HepG2 (cell line): ENCODE results near the gene LDLRAD4. TPM values are rescaled to one million over a fixed set of nuclear protein-coding genes. Genes with fewer than 3 reads are reported as not detected.

Source experiments
- CCDC6 ChIP-seq: sonication (generic); formaldehyde crosslinking; IDR thresholded peaks from 2 replicates; pipeline ENCODE4 v1.8.1; 2022; ENCODE audit warnings: mild to moderate bottlenecking, missing genetic modification reagents, moderate library complexity
- DR1 ChIP-seq: sonication (generic); formaldehyde crosslinking; IDR thresholded peaks from 2 replicates; pipeline ENCODE4 v1.8.0; 2021; ENCODE audit warnings: mild to moderate bottlenecking, missing genetic modification reagents, inconsistent platforms
- FOXP1 ChIP-seq, 2 experiments: fragments of 450-650 bp in 1 of 2; IDR thresholded peaks; 2 replicates each; pipeline ENCODE4 v1.6.1; 2017 to 2018; ENCODE audit warnings: antibody characterized with exemption in 1 of 2
- GABPA ChIP-seq, 2 experiments: IDR thresholded peaks; 2 replicates each; pipeline ENCODE4 v1.6.1; 2011 to 2016; ENCODE audit warnings: low read depth in 2 of 2, low read length in 1 of 2, missing biosample characterization in 1 of 2, missing genetic modification characterization in 1 of 2
- MIER3 ChIP-seq: IDR thresholded peaks from 2 replicates; pipeline ENCODE4 v1.6.1; 2016; ENCODE audit warnings: missing compliant biosample characterization, borderline replicate concordance
- MTA3 ChIP-seq: sonication (generic); formaldehyde crosslinking; IDR thresholded peaks from 2 replicates; pipeline ENCODE4 v1.4.0; 2020; ENCODE audit warnings: missing genetic modification reagents
- MXI1 ChIP-seq: IDR thresholded peaks from 3 replicates; pipeline ENCODE4 v1.6.1; 2012; ENCODE audit warnings: low read depth, low read length, inconsistent platforms, borderline replicate concordance
- MYC ChIP-seq: sonication (generic); formaldehyde crosslinking; IDR thresholded peaks from 2 replicates; pipeline ENCODE4 v1.9.0; 2021; ENCODE audit warnings: missing genetic modification reagents, borderline replicate concordance
- MYNN ChIP-seq: sonication (generic); formaldehyde crosslinking; IDR thresholded peaks from 2 replicates; pipeline ENCODE4 v1.4.0; 2020; ENCODE audit warnings: mild to moderate bottlenecking, low read depth, missing genetic modification reagents
- NAIF1 ChIP-seq: sonication (generic); formaldehyde crosslinking; IDR thresholded peaks from 2 replicates; pipeline ENCODE4 v1.5.0; 2020; ENCODE audit warnings: mild to moderate bottlenecking, missing genetic modification reagents, borderline replicate concordance
- NR2F1 ChIP-seq, 2 experiments: fragments of 450-650 bp in 1 of 2; formaldehyde crosslinking in 1 of 2; IDR thresholded peaks; 2 replicates each; pipeline versions ENCODE4 v1.5.0 to v1.6.1; 2016 to 2020; ENCODE audit warnings: mild to moderate bottlenecking in 1 of 2, missing compliant biosample characterization in 1 of 2, missing genetic modification reagents in 1 of 2, moderate library complexity in 1 of 2
- PATZ1 ChIP-seq: sonication (generic); formaldehyde crosslinking; IDR thresholded peaks from 2 replicates; pipeline ENCODE4 v1.4.0; 2020; ENCODE audit warnings: missing genetic modification reagents
- RAD51 ChIP-seq: fragments of 450-650 bp; IDR thresholded peaks from 2 replicates; pipeline ENCODE4 v1.6.1; 2016; ENCODE audit warnings: borderline replicate concordance
- RFX5 ChIP-seq: IDR thresholded peaks from 2 replicates; pipeline ENCODE4 v1.6.1; 2011; ENCODE audit warnings: low read depth, low read length, improper control_type of control experiment
- SMAD3 ChIP-seq: sonication (generic); formaldehyde crosslinking; IDR thresholded peaks from 2 replicates; pipeline ENCODE4 v1.4.0; 2020; ENCODE audit warnings: missing genetic modification reagents
- TBX3 ChIP-seq: fragments of 450-650 bp; IDR thresholded peaks from 2 replicates; pipeline ENCODE4 v1.6.1; 2017; ENCODE audit warnings: antibody characterized with exemption, mild to moderate bottlenecking, inconsistent platforms, borderline replicate concordance
- ZBTB1 ChIP-seq: sonication (generic); formaldehyde crosslinking; IDR thresholded peaks from 2 replicates; pipeline ENCODE4 v1.4.0; 2020; ENCODE audit warnings: missing genetic modification reagents, borderline replicate concordance
- ZFP62 ChIP-seq: sonication (generic); formaldehyde crosslinking; IDR thresholded peaks from 2 replicates; pipeline ENCODE4 v1.4.0; 2020; ENCODE audit warnings: missing genetic modification reagents
- ZMYM3 ChIP-seq: sonication (generic); formaldehyde crosslinking; IDR thresholded peaks from 2 replicates; pipeline ENCODE4 v1.5.1; 2020; ENCODE audit warnings: mild to moderate bottlenecking, missing genetic modification reagents
- ZNF263 ChIP-seq: sonication (generic); formaldehyde crosslinking; IDR thresholded peaks from 2 replicates; pipeline ENCODE4 v1.4.0; 2020; ENCODE audit warnings: missing genetic modification reagents
- ZNF331 ChIP-seq: sonication (generic); formaldehyde crosslinking; IDR thresholded peaks from 2 replicates; pipeline ENCODE4 v1.4.0; 2020; ENCODE audit warnings: missing genetic modification reagents
- ZNF362 ChIP-seq: sonication (generic); formaldehyde crosslinking; IDR thresholded peaks from 2 replicates; pipeline ENCODE4 v1.4.0; 2020; ENCODE audit warnings: missing genetic modification reagents, mild to moderate bottlenecking, borderline replicate concordance
- ZNF414 ChIP-seq: sonication (generic); formaldehyde crosslinking; IDR thresholded peaks from 2 replicates; pipeline ENCODE4 v1.5.0; 2020; ENCODE audit warnings: missing genetic modification reagents
- ZNF441 ChIP-seq: sonication (generic); formaldehyde crosslinking; IDR thresholded peaks from 2 replicates; pipeline ENCODE4 v1.7.0; 2021; ENCODE audit warnings: missing genetic modification reagents, borderline replicate concordance
- ZNF816 ChIP-seq: sonication (generic); formaldehyde crosslinking; IDR thresholded peaks from 2 replicates; pipeline ENCODE4 v1.8.0; 2022; ENCODE audit warnings: missing genetic modification reagents, mild to moderate bottlenecking, borderline replicate concordance
- ZUFSP ChIP-seq: sonication (generic); formaldehyde crosslinking; IDR thresholded peaks from 2 replicates; pipeline ENCODE4 v1.9.0; 2021; ENCODE audit warnings: missing genetic modification reagents, mild to moderate bottlenecking, borderline replicate concordance
- polyA plus RNA-seq, 8 experiments: library from polyadenylated mRNA; depleted of rRNA in 3 of 8; stranded (reverse) in 7 of 8; unstranded in 1 of 8; fragments of >200 nt; fragmentation: Illumina TruSeq in 4 of 8; extraction: Trizol in 4 of 8; gene quantifications; 2 replicates each; pipeline versions ENCODE4 v1.2.1 to v1.2.3, GENCODE V29; 2011 to 2016; ENCODE audit warnings: low read depth in 4 of 8, missing spikeins in 1 of 8, mixed read lengths in 1 of 8; ENCODE audit not compliant: insufficient read depth in 1 of 8
- total RNA-seq, 5 experiments: library from RNA; depleted of rRNA; stranded (reverse); fragments of >200 nt; fragmentation: Illumina TruSeq; extraction: Trizol; gene quantifications; 2 replicates each; pipeline ENCODE4 v1.2.3, GENCODE V29; 2016; ENCODE audit warnings: low read depth in 1 of 5

Gene LDLRAD4
- total and polyA plus RNA-seq, 2 of the 13 experiments (the other 11 are each of a cell fraction or from before 2014, with no cell fraction given) = 13.6 to 20.9 TPM

- no peak for TF ChIP-seq NAIF1
- peak; percentile 27; the same call in 1 of the 2 replicates for TF ChIP-seq ZNF331 (CRISPR knock-in tag)
- TF ChIP-seq MIER3 (CRISPR knock-in tag) = no peak
- no peak for TF ChIP-seq MYC (CRISPR knock-in tag)
- TF ChIP-seq ZNF414 (CRISPR knock-in tag) = 0 out of 2 replicates have a peak, but pooled peaks have one; percentile 40
- no peak for TF ChIP-seq ZNF362 (CRISPR knock-in tag)
- no peak for TF ChIP-seq DR1
- TF ChIP-seq PATZ1 = no peak
- TF ChIP-seq SMAD3 (CRISPR knock-in tag) = no peak
- no peak for TF ChIP-seq FOXP1 (IDR thresholded peaks at IDR 0.05)
- TF ChIP-seq FOXP1 (CRISPR knock-in tag; IDR thresholded peaks at IDR 0.05) = peak; percentile 29; the same call in 1 of the 2 replicates
- no peak for TF ChIP-seq ZNF263 (CRISPR knock-in tag)
- no peak for TF ChIP-seq TBX3
- TF ChIP-seq MYNN (CRISPR knock-in tag) = no peak
- no peak for TF ChIP-seq GABPA (IDR thresholded peaks at IDR 0.05; ENCODE audit: low read depth, low read length)
- peak; percentile 42 for TF ChIP-seq GABPA (CRISPR knock-in tag; IDR thresholded peaks at IDR 0.05; ENCODE audit: low read depth)
- peak; percentile 78 for TF ChIP-seq RFX5
- no peak for TF ChIP-seq ZNF441
- no peak; the same call in 1 of the 2 replicates for TF ChIP-seq ZMYM3 (CRISPR knock-in tag)
- peak; percentile 24; the same call in 1 of the 3 replicates for TF ChIP-seq MXI1
- no peak for TF ChIP-seq ZNF816 (CRISPR knock-in tag)
- TF ChIP-seq ZBTB1 (CRISPR knock-in tag) = no peak
- TF ChIP-seq ZUFSP (CRISPR knock-in tag) = no peak
- no peak for TF ChIP-seq MTA3 (CRISPR knock-in tag)
- no peak for TF ChIP-seq ZFP62 (CRISPR knock-in tag)
- no peak for TF ChIP-seq NR2F1 (CRISPR knock-in tag; IDR thresholded peaks at IDR 0.05)
- TF ChIP-seq CCDC6 = no peak
- TF ChIP-seq RAD51 = no peak
These were observed 199.6 kb downstream of the LDLRAD4 start (continued) for GRCh38 chr18:13418013-13418710.
